NCI-H146 treated with DMSO at 0.1 percent for 48 hours (cell line): ENCODE results near the gene NKD1.

ENCODE experiments used
- DNase-seq: peaks from one replicate; lab custom pipeline; 2025; ENCODE audit not compliant: unreplicated experiment; lab: John Stamatoyannopoulos, UW

NKD1 gene

DNA sequence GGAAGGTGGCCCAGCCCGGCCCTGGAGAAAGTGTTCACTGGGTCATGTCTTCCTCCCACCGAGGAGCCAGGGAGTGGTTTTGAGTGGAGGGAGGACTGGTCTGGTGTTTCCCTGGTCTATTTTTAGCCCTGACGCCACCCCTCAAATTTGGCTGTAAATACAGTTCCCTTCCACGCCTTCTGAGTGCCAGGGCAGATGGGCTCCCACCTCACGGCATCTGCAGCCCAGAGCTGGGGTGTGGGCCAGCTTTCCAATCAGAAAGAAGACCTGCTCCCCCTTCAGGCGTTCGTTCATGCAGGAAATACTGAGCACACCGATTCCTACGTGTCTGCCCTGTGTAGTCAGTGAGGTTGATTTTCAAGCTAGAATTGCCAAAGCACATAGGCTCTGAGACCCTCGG, 79.2 kb downstream of the NKD1 start:
- no peak for DNase-seq

DNA sequence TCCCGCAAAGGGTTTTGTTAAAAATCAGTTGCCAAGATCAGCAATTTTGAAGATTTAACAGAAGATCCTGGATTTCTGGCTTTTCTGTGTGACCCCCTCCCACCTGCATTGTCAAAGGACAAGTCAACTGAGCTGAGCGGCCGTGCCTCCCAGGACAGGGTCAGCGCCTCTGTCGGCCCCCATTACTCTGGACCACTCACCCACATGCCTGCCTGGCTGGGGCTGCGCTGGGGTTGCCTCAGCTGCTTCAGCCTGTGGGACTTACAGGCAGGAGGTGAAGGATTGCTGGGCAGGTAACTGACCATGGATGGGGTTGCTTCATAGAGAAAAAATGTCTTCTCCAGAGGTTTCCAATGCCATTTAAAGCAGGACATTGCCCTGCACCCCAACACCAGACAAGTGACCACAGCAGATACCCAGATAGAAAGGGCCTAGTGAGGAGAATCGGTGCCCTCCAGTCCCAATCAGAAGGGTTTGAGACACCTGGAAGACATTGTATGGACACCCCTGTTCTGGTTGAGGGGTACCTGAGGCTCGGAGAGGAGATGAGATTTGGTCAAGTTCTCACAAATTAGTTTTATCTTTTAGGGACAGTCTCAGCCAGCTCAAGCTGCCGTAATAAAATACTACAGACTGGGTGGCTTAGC, 80.1 kb downstream of the NKD1 start:
- DNase-seq: no peak

DNA sequence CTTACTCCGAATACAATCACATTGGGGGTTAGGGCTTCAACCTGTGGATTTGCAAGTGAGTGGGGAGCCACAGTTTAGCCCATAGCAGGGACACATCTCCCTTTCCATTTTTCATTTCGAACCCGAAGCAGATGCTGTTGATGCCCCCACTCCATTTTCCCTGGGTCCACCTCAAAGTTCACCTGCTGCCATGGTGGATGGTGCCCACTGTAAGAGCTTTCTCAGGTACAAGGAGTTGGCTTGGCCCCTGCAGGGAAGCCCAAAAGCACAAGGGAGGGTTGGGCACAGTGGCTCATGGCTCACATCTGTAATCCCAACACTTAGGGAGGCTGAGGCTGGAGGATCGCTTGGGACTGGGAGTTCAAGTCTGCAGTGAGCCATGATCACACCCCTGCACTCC, 81.1 kb downstream of the NKD1 start:
- no peak for DNase-seq

GRCh38 chr16:50630394-50631020, 82.3 kb downstream of the NKD1 start:
- no peak for DNase-seq

DNA sequence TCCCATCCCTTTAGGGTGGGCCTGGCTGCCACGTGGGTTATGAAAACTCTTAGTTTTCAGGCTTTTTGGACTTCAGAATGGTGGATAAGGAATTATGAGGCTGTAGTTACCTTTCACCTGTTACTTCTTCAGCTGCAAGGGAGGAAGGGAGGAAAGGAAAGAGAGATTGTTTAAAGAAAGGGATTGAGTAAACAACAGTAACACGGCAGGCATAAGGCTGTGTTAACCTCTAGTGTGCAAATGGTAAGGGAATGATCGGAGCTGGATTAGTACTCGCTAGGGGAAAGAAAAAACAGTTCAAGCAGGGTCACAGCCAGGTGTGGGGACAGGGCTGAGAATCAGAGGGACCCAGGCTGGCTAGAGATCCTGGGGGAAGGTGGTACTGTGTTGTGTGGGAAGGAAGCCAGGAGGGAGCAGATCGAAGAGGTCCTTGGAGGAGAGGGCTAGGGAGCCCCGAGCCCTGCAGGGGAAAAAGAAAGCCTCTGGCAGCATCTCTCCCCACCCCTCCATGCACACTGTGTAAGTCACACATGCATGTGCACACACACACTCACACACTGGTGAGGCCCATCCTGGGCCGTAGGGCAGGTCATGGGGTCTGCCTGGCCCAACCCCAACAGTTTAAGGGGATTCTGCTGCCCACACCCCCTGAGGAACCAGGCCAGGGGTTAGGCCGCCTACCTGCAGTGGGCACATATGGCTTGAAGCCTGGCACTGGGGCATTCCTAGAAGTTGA, 83.2 kb downstream of the NKD1 start:
- no peak for DNase-seq

GRCh38 chr16:50631985-50632576, 83.9 kb downstream of the NKD1 start:
- no peak for DNase-seq

DNA sequence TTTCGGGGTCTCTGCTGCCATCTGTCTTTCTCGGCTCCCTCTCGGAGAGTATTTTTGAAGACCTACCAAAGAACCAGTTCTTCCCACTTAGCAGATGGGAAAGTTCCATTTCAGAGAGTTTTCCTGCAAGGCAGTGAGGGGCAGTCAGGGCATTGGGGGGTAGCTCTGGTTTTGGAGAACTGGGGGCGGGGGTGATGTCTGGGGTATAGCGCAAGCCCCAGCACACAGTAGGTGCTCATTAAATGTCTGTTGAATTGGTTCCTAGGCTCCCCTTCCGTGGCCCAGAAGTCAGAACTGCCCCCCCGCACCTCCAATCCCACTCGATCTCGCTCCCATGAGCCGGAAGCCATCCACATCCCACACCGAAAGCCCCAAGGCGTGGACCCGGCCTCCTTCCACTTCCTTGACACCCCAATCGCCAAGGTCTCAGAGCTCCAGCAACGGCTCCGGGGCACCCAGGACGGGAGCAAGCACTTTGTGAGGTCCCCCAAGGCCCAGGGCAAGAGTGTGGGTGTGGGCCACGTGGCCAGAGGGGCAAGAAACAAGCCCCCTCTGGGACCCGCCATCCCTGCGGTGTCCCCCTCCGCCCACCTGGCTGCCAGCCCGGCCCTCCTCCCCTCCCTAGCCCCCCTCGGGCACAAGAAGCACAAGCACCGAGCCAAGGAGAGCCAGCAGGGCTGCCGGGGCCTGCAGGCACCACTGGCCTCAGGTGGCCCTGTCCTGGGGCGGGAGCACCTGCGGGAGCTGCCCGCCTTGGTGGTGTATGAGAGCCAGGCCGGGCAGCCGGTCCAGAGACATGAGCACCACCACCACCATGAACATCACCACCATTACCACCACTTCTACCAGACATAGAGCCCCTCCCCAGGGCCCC, 85.0 kb downstream of the NKD1 start:
- no peak for DNase-seq

GRCh38 chr16:50634090-50634489, 85.9 kb downstream of the NKD1 start:
- DNase-seq: no peak

DNA sequence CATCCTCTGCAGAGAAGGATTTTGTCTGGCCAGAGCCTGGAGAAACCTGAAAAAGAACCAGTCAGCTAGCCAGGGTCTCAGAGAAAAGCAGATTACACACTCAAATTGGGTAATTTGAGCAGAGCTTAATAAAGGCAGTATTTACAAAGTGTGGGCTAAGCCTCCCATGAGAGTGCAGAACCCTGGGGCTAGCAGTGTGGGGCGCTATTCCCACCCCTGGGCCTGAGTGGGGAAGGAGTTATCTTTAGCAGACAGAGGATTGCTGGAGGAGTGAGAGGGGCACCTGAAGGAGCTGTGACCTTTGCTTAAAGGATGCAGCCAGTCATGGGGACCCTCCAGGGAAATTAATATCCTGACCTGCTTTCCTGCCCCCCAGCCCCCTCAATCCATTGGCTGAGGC, 86.8 kb downstream of the NKD1 start:
- DNase-seq: no peak

- no peak for DNase-seq
Measured at GRCh38 chr16:50635505-50636392, 87.6 kb downstream of the NKD1 start.

GRCh38 chr16:50636753-50637374, 88.7 kb downstream of the NKD1 start:
- DNase-seq: no peak

- DNase-seq: no peak
Measured at GRCh38 chr16:50637716-50638602, 89.8 kb downstream of the NKD1 start.

- no peak for DNase-seq
Measured at GRCh38 chr16:50638816-50639670, 90.8 kb downstream of the NKD1 start.

- no peak for DNase-seq
Measured at GRCh38 chr16:50640391-50640790, 92.2 kb downstream of the NKD1 start.

- DNase-seq: no peak
Measured at GRCh38 chr16:50640919-50641817, 93.0 kb downstream of the NKD1 start.

DNA sequence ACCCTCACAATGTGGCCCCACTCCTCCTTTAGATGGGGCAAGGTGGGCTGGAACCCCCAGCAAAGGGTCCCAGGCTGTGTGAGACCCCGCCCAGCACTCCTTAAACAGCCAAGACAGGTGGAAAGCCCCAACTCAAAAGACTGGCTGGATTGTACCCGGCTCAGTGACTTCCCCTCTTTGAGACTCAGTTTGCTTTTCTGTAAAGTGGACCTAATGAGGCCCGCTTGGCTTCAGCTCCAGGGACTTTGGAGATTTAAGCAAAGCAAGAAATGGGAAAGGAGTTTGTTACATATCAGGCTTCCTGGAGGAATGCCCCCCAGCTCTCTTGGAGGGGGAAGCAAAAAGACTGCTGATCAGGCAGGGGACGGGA, 93.6 kb downstream of the NKD1 start:
- DNase-seq: no peak

- DNase-seq: no peak
Measured at GRCh38 chr16:50642349-50642748, 94.2 kb downstream of the NKD1 start.
